Testis (tissue), 2 donors: Measurements from ENCODE around the gene PHF23.

Experiments used
- CTCF ChIP-seq, 3 experiments: fragments of 450-650 bp in 2 of 3; fragments of 200-600 bp in 1 of 3; sonication (generic) in 1 of 3; IDR thresholded peaks; one replicate each; pipeline ENCODE4 v1.5.1; 2016 to 2019; ENCODE audit warnings: antibody characterized with exemption in 3 of 3, mild to moderate bottlenecking in 2 of 3, moderate library complexity in 1 of 3
- POLR2A ChIP-seq: fragments of 450-650 bp; IDR thresholded peaks from one replicate; pipeline ENCODE4 v1.6.1; 2017; ENCODE audit warnings: antibody characterized with exemption, mild to moderate bottlenecking, moderate library complexity

- TF ChIP-seq CTCF (IDR thresholded peaks at IDR 0.05) (no peak), POLR2A (no peak)
Measured at GRCh38 chr17:7190276-7190917, 48.9 kb downstream of the PHF23 start.
